H9 (cell line): ENCODE results near the gene KIF26B. TPM values are rescaled to one million over a fixed set of nuclear protein-coding genes. Genes with fewer than 3 reads are reported as not detected.

Source experiments
- DNase-seq: peaks from one replicate; pipeline ENCODE4 v3.0.0-alpha.2; 2017
- H2AFZ ChIP-seq: one replicate; pipeline ENCODE4 v1.6.1; 2013; ENCODE audit warnings: mild to moderate bottlenecking, low read length, control low read depth, moderate library complexity
- H2AK5ac ChIP-seq: 2 replicates; pipeline ENCODE4 v1.6.1; 2013; ENCODE audit warnings: low read length, control low read depth, mixed read lengths; ENCODE audit not compliant: insufficient read length
- H2BK120ac ChIP-seq: one replicate; pipeline ENCODE4 v1.6.1; 2013; ENCODE audit warnings: low read depth, mild to moderate bottlenecking, low read length, control low read depth, inconsistent platforms; ENCODE audit not compliant: poor library complexity, severe bottlenecking
- H2BK12ac ChIP-seq: 2 replicates; pipeline ENCODE4 v1.6.1; 2013; ENCODE audit warnings: low read length, control low read depth, mixed read lengths, low read depth; ENCODE audit not compliant: insufficient read length
- H2BK15ac ChIP-seq: 2 replicates; pipeline ENCODE4 v1.6.1; 2013; ENCODE audit warnings: low read depth, low read length, control low read depth
- H2BK20ac ChIP-seq: one replicate; pipeline ENCODE4 v1.6.1; 2013; ENCODE audit warnings: low read depth, mild to moderate bottlenecking, low read length, control low read depth, inconsistent platforms; ENCODE audit not compliant: poor library complexity, severe bottlenecking
- H2BK5ac ChIP-seq: 2 replicates; pipeline ENCODE4 v1.6.1; 2013; ENCODE audit warnings: low read length, control low read depth, mixed read lengths; ENCODE audit not compliant: insufficient read length
- H3K14ac ChIP-seq: 2 replicates; pipeline ENCODE4 v1.6.1; 2013; ENCODE audit warnings: low read length, control low read depth; ENCODE audit not compliant: insufficient read depth
- H3K18ac ChIP-seq: 2 replicates; pipeline ENCODE4 v1.6.1; 2013; ENCODE audit warnings: low read depth, mild to moderate bottlenecking, mixed read lengths, low read length, control low read depth; ENCODE audit not compliant: insufficient read length
- H3K23ac ChIP-seq: 2 replicates; pipeline ENCODE4 v1.6.1; 2013; ENCODE audit warnings: low read length, control low read depth, mixed read lengths, low read depth; ENCODE audit not compliant: insufficient read length
- H3K23me2 ChIP-seq: 2 replicates; pipeline ENCODE4 v1.6.1; 2013; ENCODE audit warnings: low read depth, mild to moderate bottlenecking, mixed read lengths, low read length, control low read depth; ENCODE audit not compliant: insufficient read length, poor library complexity, severe bottlenecking
- H3K27ac ChIP-seq: 2 replicates; pipeline ENCODE4 v1.5.1; 2013; ENCODE audit warnings: low read length, control low read depth, mixed read lengths, low read depth; ENCODE audit not compliant: insufficient read length
- H3K27me3 ChIP-seq: 2 replicates; pipeline ENCODE4 v1.6.1; 2013; ENCODE audit warnings: low read length, control low read depth, inconsistent platforms; ENCODE audit not compliant: insufficient read depth
- H3K4ac ChIP-seq: 2 replicates; pipeline ENCODE4 v1.6.1; 2013; ENCODE audit warnings: low read depth, mild to moderate bottlenecking, control low read depth, inconsistent platforms, low read length, moderate library complexity
- H3K4me1 ChIP-seq: 2 replicates; pipeline ENCODE4 v1.6.1; 2013; ENCODE audit warnings: low read length, control low read depth, inconsistent platforms; ENCODE audit not compliant: insufficient read depth
- H3K4me2 ChIP-seq: 2 replicates; pipeline ENCODE4 v1.6.1; 2013; ENCODE audit warnings: low read length, control low read depth, mixed read lengths; ENCODE audit not compliant: insufficient read length, insufficient read depth
- H3K56ac ChIP-seq: 2 replicates; pipeline ENCODE4 v1.6.1; 2013; ENCODE audit warnings: low read depth, mild to moderate bottlenecking, mixed read lengths, low read length, control low read depth; ENCODE audit not compliant: insufficient read length
- H3K79me1 ChIP-seq: 2 replicates; pipeline ENCODE4 v1.6.1; 2013; ENCODE audit warnings: low read depth, mild to moderate bottlenecking, moderate library complexity, low read length, control low read depth, inconsistent platforms; ENCODE audit not compliant: insufficient read depth, poor library complexity, severe bottlenecking
- H3K79me2 ChIP-seq: 2 replicates; pipeline ENCODE4 v1.6.1; 2013; ENCODE audit warnings: low read length, control low read depth, inconsistent platforms; ENCODE audit not compliant: insufficient read depth
- H3K9ac ChIP-seq: 2 replicates; pipeline ENCODE4 v1.6.1; 2013; ENCODE audit warnings: low read length, control low read depth, mixed read lengths; ENCODE audit not compliant: insufficient read length; ENCODE audit errors: extremely low read depth
- H3K9me3 ChIP-seq: one replicate; pipeline ENCODE4 v1.6.1; 2013; ENCODE audit warnings: low read depth, low read length, inconsistent platforms; ENCODE audit not compliant: control insufficient read depth
- H3T11ph ChIP-seq: one replicate; pipeline ENCODE4 v1.6.1; 2013; ENCODE audit warnings: mild to moderate bottlenecking, low read length, control low read depth, inconsistent platforms
- H4K20me1 ChIP-seq: one replicate; pipeline ENCODE4 v1.6.1; 2013; ENCODE audit not compliant: control insufficient read depth, insufficient read length, insufficient read depth
- H4K5ac ChIP-seq: 2 replicates; pipeline ENCODE4 v1.6.1; 2013; ENCODE audit warnings: low read depth, mild to moderate bottlenecking, mixed read lengths, low read length, control low read depth; ENCODE audit not compliant: insufficient read length
- H4K8ac ChIP-seq: replicated peaks from 2 replicates; pipeline ENCODE4 v1.6.1; 2013; ENCODE audit warnings: low read length, control low read depth, mixed read lengths, low read depth; ENCODE audit not compliant: insufficient read length
- H4K91ac ChIP-seq: 2 replicates; pipeline ENCODE4 v1.6.1; 2013; ENCODE audit warnings: low read depth, mild to moderate bottlenecking, moderate library complexity, mixed read lengths, low read length, control low read depth; ENCODE audit not compliant: insufficient read length
- H3K27ac Mint-ChIP-seq, 3 experiments: 2 replicates in 2 of 3; 3 replicates in 1 of 3; pipeline ENCODE4 v1.8.0; 2020 to 2021; ENCODE audit warnings: mixed read lengths in 3 of 3, mild to moderate bottlenecking in 1 of 3, moderate library complexity in 1 of 3
- H3K27me3 Mint-ChIP-seq: 2 replicates; pipeline ENCODE4 v1.8.0; 2021; ENCODE audit warnings: low read depth, mild to moderate bottlenecking, moderate library complexity, mixed read lengths
- H3K36me3 Mint-ChIP-seq, 3 experiments: 2 replicates in 2 of 3; 3 replicates in 1 of 3; pipeline ENCODE4 v1.8.0; 2020 to 2021; ENCODE audit warnings: low read depth in 3 of 3, mixed read lengths in 3 of 3; ENCODE audit not compliant: insufficient read depth in 1 of 3
- H3K4me1 Mint-ChIP-seq, 2 experiments: 2 replicates each; pipeline ENCODE4 v1.8.0; 2020; ENCODE audit warnings: mixed read lengths in 2 of 2
- H3K4me3 Mint-ChIP-seq, 2 experiments: 2 replicates in 1 of 2; 3 replicates in 1 of 2; pipeline ENCODE4 v1.8.0; 2020 to 2021; ENCODE audit warnings: mild to moderate bottlenecking in 2 of 2, mixed read lengths in 2 of 2, moderate library complexity in 1 of 2
- H3K9me3 Mint-ChIP-seq, 2 experiments: 2 replicates in 1 of 2; 3 replicates in 1 of 2; pipeline ENCODE4 v1.8.0; 2020; ENCODE audit warnings: mild to moderate bottlenecking in 2 of 2, mixed read lengths in 2 of 2, moderate library complexity in 1 of 2
- WGBS: extraction: QIAGEN DNeasy Blood & Tissue Kit; methylation state at CpG from one replicate; pipeline ENCODE4 v1.1.7; 2013; ENCODE audit warnings: missing lambda C conversion rate, low lambda C conversion rate, mixed read lengths; ENCODE audit not compliant: insufficient read length; ENCODE audit errors: extremely low coverage; 5-methylcytosine and 5-hydroxymethylcytosine counted together
- total RNA-seq: library from RNA; stranded (reverse); gene quantifications from 2 replicates; pipeline ENCODE4 v1.2.1, GENCODE V29; 2021
- TF ChIP-seq, protein P1 (sequence below): fragments of 200-600 bp; sonication (generic); conservative IDR thresholded peaks from 3 replicates; pipeline ENCODE4 v1.8.0; 2021; ENCODE audit warnings: antibody characterized with exemption, mild to moderate bottlenecking

KIF26B gene
- total RNA-seq, 1 experiment from 2014 or later: 0.13 TPM

DNA sequence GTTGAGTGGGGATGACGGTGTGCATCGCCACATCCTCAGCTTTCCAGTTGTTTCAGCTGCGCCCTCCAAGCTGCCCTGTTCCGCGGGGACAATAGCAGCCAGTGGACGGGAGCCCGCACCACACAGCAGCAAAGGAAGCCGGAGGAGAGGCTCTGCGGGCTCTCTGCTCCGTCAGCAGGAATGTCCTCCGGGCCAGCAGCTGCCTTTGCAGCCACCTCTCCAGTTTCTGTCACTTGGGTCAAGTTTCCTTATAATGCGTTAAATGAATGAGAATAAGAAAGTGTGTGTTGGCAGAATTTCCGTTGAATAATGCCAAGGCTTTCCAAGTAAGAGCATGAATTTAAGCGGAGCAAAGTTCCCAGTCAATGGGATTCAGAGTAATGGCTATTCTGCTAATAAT is 263.3 kb downstream of the KIF26B start:
- Mint-ChIP-seq H3K4me1 (peaks cover 3 to 10% of the 10 kb centered on the region in 2 experiments; a peak in 3 of 4 replicates), H3K27ac (no peak overlapping the region), H3K36me3 (no peaks in the 10 kb centered on the region; a peak in 1 of 7 replicates), H3K4me3 (no peak overlapping the region), H3K27me3 (no peaks in the 10 kb centered on the region), H3K9me3 (no peaks in the 10 kb centered on the region)
- Histone ChIP-seq H3K18ac (no peak overlapping the region), H3K14ac (no peak overlapping the region), H2BK15ac (no peak overlapping the region), H2BK12ac (no peak overlapping the region), H3T11ph (no peak overlapping the region), H3K27me3 (no peaks in the 10 kb centered on the region), H3K79me1 (no peaks in the 10 kb centered on the region), H2BK120ac (no peak overlapping the region), H3K4me2 (no peak overlapping the region), H3K27ac (no peak overlapping the region), H4K5ac (no peak overlapping the region), H3K9ac (no peak overlapping the region), H3K23me2 (no peaks in the 10 kb centered on the region), H2AK5ac (no peak overlapping the region), H2BK5ac (no peak overlapping the region), H3K4me1 (no peaks in the 10 kb centered on the region), H4K20me1 (no peaks in the 10 kb centered on the region), H3K9me3 (no peaks in the 10 kb centered on the region), H4K8ac (no peak overlapping the region), H3K79me2 (no peaks in the 10 kb centered on the region), H2AFZ (no peak overlapping the region), H3K4ac (no peak overlapping the region), H2BK20ac (no peak overlapping the region), H3K56ac (no peak overlapping the region), H3K23ac (no peak overlapping the region), H4K91ac (no peak overlapping the region)
- TF ChIP-seq, protein P1, sequence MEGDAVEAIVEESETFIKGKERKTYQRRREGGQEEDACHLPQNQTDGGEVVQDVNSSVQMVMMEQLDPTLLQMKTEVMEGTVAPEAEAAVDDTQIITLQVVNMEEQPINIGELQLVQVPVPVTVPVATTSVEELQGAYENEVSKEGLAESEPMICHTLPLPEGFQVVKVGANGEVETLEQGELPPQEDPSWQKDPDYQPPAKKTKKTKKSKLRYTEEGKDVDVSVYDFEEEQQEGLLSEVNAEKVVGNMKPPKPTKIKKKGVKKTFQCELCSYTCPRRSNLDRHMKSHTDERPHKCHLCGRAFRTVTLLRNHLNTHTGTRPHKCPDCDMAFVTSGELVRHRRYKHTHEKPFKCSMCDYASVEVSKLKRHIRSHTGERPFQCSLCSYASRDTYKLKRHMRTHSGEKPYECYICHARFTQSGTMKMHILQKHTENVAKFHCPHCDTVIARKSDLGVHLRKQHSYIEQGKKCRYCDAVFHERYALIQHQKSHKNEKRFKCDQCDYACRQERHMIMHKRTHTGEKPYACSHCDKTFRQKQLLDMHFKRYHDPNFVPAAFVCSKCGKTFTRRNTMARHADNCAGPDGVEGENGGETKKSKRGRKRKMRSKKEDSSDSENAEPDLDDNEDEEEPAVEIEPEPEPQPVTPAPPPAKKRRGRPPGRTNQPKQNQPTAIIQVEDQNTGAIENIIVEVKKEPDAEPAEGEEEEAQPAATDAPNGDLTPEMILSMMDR: no peak
- WGBS: no CpG with 5 or more reads among the region's 14 CpGs
- DNase-seq: no peak
